Measurements from ENCODE around the gene OSBP2.

The OSBP2 gene

GRCh38 chr22:30830907-30831306, 136.2 kb downstream of the OSBP2 start:
- in situ Hi-C loops (cut with MboI; ENCODE audit: low sequenced_read_pairs) = no loop called here

DNA sequence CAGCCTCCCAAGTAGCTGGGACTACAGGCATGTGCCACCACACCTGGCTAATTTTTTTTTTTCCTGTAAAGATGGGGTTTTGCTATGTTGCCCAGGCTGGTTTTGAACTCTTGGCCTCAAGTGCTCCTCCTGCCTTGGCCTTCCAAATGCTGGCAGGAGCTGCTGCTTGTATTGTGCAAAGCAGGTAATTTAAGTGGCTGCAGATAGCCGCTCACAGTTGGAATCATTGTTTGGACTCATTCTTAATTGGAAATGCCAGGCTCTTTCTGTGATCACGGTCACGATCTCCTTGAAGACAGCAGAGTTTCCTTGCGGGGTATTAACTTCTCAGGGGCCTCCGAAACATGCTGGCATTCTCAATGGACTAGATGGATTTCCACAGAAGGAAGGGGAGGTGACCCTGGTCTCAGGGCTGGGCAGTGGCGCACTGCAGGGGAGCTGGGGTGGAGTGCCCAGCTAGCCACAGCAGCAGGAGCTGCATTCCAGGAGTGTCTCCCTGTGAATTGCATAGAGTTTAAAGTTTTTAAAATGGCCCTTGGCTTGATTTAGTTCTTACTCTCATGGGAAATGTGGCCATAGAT, 137.8 kb downstream of the OSBP2 start:
- in situ Hi-C loops (cut with MboI; ENCODE audit: low sequenced_read_pairs) = no loop called here

GRCh38 chr22:30833322-30833721, 138.6 kb downstream of the OSBP2 start:
- in situ Hi-C loops (cut with MboI; ENCODE audit: low sequenced_read_pairs) = no loop called here

DNA sequence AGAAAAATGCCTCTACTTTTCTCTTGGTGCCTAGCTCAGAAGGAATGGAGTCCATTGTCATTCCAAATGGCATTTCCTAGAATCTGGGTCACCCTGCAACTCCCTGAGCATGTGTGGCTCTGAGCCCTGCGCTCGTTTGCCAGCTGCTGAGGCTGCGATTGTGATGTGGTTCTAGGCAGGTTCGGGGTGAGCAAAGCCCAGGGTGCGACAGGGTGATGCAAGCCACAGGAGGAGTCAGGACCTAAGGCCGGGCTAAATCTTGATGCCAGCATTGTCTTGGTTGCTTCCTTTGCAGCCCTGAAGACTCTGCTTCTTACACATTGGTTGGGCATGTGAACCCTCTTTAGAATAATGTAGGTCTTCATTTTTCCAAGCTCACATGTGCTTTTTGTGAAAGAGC, 142.9 kb downstream of the OSBP2 start:
- in situ Hi-C loops (cut with MboI; ENCODE audit: low sequenced_read_pairs) = no loop called here

GRCh38 chr22:30838111-30838510, 143.4 kb downstream of the OSBP2 start:
- in situ Hi-C loops (cut with MboI; ENCODE audit: low sequenced_read_pairs) = no loop called here

- in situ Hi-C loops (cut with MboI; ENCODE audit: low sequenced_read_pairs) = no loop called here
These were observed 146.6 kb downstream of the OSBP2 start for GRCh38 chr22:30841273-30841672.

GRCh38 chr22:30843245-30843644, 148.6 kb downstream of the OSBP2 start:
- in situ Hi-C loops (cut with MboI; ENCODE audit: low sequenced_read_pairs) = no loop called here

DNA sequence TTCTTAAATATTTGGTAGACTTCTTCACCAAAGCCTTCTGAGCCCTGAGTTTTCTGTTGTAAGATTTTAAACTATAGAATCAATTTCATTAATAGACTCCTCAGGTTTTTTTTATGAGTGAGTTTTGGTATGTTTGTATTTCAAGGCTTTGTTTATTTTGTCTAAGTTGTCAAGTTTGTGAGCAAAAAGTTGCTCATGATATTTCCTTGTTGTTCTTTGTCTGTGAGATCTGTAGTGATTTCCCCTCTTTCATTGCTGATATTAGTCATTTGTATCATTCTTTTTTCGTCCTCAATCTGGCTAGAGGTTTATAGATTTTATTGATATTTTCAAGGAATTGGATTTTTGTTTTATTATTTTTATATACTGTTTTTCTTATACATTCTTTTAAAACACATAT, 152.9 kb downstream of the OSBP2 start:
- in situ Hi-C loops (cut with MboI; ENCODE audit: low sequenced_read_pairs) = no loop called here

- in situ Hi-C loops (cut with MboI; ENCODE audit: low sequenced_read_pairs) = no loop called here
These were observed 160.6 kb downstream of the OSBP2 start for GRCh38 chr22:30855266-30855665.

GRCh38 chr22:30855677-30856518, 161.2 kb downstream of the OSBP2 start:
- in situ Hi-C loops (cut with MboI; ENCODE audit: low sequenced_read_pairs) = no loop called here

DNA sequence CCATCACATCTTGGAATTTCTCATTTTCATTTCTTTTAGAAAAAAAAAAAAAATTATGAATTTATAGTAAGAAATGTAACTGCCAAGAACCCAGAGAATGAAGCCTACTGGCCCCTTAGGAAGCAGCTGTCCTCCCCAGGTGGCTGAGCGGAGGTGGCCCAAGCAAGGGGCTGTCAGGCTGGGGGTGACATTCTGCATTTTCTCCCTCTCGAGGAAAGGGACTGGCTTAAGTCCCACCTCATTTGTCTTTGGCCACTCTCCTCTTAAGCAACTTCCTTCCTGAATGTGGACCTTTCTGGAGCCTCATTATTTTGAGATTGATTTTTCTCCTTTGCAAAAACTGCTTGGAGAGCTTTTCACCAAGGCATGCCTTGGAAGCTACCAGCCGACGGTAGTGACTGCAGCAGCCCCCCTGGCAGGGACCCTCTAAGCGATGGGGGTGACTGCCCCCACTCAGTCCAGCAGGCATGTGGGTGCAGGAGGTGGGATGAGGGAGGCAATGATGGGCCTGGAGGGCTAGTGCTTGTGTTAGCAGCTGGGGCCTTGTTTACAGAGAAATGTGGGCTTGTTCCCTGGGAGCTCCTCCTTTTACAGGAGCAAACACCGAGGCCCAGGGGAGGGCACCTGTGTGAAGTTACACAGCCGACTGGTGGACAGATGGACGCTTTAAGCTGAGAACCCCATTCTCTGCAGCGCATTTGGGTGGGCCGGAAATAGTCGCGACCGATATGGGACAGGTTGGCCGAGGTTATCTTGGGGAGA, 162.2 kb downstream of the OSBP2 start:
- in situ Hi-C loops (cut with MboI; ENCODE audit: low sequenced_read_pairs) = no loop called here

DNA sequence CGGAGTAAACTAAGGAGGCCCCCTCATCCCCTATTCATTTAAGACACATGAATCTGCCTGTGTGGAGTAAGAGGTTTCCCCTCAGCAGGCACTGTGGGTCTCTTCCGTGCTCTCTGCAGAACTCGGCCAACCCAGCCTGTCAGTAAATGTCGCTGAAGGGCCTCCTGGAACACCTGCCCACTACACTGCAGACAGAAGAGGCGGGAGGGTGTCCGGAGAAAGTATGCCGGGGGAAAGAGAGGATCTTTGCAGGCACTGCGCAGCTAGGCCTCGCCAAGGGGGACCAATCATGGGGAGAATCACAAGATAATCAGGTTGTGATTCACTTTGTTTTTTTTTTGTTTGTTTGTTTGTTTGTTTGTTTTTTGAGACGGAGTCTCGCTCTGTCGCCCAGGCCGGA, 163.1 kb downstream of the OSBP2 start:
- in situ Hi-C loops (cut with MboI; ENCODE audit: low sequenced_read_pairs) = no loop called here

GRCh38 chr22:30858976-30859713, 164.5 kb downstream of the OSBP2 start:
- in situ Hi-C loops (cut with MboI; ENCODE audit: low sequenced_read_pairs) = no loop called here

DNA sequence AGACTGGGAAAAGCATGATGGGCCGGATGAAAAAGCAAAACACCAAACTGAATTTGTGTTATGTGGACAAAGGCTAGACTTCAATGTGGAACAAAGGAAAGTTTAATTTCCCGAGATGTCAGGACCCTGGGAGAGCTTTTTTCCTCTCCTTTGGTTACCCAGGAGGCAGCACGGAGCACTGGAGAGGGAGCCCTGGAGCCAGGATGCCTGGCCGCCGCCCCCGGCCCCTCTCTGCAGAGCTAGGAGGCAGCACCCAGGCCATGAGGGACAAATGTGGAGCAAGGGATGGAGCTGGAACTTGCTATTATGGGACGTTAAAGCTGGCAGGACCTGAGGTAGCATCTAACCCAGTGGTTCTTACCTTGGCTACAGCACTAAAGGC, 165.0 kb downstream of the OSBP2 start:
- in situ Hi-C loops (cut with MboI; ENCODE audit: low sequenced_read_pairs) = no loop called here

DNA sequence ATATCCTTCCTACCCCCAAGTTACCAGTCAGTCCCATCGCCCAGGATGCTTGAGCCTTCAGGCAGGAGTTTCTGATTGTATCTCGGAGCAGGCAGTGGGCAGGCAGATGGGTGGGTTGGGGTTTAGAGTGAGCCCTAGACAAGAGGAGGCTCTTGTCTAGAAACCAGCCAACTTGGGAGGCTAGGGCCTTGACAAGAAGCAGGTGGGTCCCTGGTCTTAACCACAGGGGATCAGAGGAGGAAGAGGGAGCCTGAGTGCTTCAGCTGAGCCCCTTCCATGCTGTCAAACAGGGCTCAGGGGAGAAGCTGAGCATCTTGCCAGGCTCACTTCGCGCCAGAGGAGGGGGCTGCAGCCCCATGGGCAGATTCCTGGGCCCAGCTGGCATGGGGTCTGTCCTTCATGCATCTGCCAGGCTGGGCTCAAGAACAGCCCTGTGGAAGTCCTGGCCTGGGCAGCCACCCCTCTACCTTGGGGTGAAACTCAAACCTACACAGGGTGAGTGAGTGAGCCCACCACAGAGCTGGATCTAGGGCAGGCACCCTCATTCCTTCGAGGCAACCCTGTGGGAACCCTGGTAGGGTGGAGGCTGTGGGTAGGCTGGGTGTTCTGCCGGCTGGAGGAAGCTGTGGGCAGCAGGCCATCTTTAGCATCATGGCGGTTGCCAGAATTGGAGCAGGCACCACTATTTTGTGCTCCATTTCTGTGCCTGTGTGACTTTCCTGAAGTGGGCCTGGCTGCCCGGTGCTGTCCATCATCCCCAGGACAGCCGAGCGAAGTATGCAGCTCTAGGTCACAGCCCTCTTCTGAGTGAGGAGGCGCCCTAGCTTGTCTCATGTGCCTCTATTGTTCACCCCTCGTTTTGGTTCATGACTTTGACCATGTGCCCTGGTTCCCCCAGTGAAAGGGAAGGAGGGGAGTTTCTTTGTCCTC, 165.8 kb downstream of the OSBP2 start:
- in situ Hi-C loops (cut with MboI; ENCODE audit: low sequenced_read_pairs) = no loop called here

- in situ Hi-C loops (cut with MboI; ENCODE audit: low sequenced_read_pairs) = no loop called here
These were observed 166.5 kb downstream of the OSBP2 start for GRCh38 chr22:30861131-30861530.

DNA sequence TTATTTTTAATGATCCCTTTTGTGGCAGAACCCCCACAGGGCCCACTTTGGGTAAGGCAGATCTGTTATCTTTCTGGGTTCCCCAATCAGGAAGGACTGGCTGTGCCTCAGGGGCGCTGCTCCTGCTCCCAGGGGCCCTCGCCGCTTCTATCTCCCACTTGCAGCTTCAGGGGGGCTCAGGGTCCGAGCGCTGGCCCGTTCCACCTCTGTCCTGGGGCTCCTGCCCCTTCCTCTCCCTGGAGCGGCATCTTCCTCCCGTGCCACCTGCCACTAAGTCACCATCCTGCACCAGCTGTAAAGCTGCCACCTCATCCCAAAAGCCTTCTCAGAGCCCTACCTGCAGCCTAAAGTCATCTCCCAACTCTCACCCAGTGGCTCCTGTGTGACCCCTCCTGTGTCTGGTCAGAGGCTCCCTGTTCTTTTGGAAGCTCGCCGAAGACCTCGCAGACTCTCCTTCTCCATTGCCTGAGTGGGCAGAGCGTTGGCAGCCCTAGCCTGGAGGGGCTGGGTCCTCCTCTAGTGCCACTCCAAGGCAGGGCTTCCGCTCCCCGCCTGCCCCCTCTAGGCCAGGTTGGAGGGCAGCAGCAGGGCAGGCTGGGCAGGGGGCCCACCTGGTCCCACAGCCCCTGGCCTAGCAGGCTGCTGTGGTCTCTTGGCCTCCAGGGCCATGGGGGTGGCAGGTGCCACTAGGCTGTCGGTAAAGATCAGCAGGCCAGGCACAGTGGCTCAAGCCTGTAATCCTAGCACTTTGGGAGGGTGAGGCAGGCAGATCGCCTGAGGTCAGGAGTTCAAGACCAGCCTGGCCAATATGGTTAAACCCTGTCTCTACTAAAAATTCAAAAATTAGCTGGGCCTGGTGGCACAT, 167.2 kb downstream of the OSBP2 start:
- in situ Hi-C loops (cut with MboI; ENCODE audit: low sequenced_read_pairs) = no loop called here

GRCh38 chr22:30863081-30863833, 168.6 kb downstream of the OSBP2 start:
- in situ Hi-C loops (cut with MboI; ENCODE audit: low sequenced_read_pairs) = no loop called here

All from HL-60/S4 treated with retinoic acid at 250 ng/mL for 4 days and 3 days (cell line).